Trophoblast cell (in vitro differentiated cells and primary cell): ENCODE data around the gene EGFL7.

Experiments
- DNase-seq, 2 donors: peaks; one replicate each; pipeline ENCODE4 v3.0.0-alpha.2; 2016
- H2AFZ ChIP-seq: 2 replicates; pipeline ENCODE4 v1.6.1; 2013; ENCODE audit warnings: low read length, moderate library complexity, mild to moderate bottlenecking; ENCODE audit not compliant: insufficient read depth, poor library complexity
- H2AK5ac ChIP-seq: 2 replicates; pipeline ENCODE4 v1.6.1; 2013; ENCODE audit warnings: mild to moderate bottlenecking, low read length
- H2BK120ac ChIP-seq: 2 replicates; pipeline ENCODE4 v1.6.1; 2013; ENCODE audit warnings: low read length, mild to moderate bottlenecking, moderate library complexity; ENCODE audit not compliant: insufficient read depth, poor library complexity
- H2BK12ac ChIP-seq: 2 replicates; pipeline ENCODE4 v1.6.1; 2013; ENCODE audit warnings: mild to moderate bottlenecking, low read length, moderate library complexity
- H2BK5ac ChIP-seq: 2 replicates; pipeline ENCODE4 v1.6.1; 2013; ENCODE audit warnings: low read length, low read depth, moderate library complexity, mild to moderate bottlenecking; ENCODE audit not compliant: poor library complexity
- H3K14ac ChIP-seq: 2 replicates; pipeline ENCODE4 v1.6.1; 2013; ENCODE audit warnings: mild to moderate bottlenecking, low read length
- H3K18ac ChIP-seq: 2 replicates; pipeline ENCODE4 v1.6.1; 2013; ENCODE audit warnings: mild to moderate bottlenecking, low read length
- H3K23ac ChIP-seq: 2 replicates; pipeline ENCODE4 v1.6.1; 2013; ENCODE audit warnings: low read length
- H3K27ac ChIP-seq: 2 replicates; pipeline ENCODE4 v1.5.1; 2013; ENCODE audit warnings: low read depth, mild to moderate bottlenecking, inconsistent platforms, low read length, moderate library complexity
- H3K27me3 ChIP-seq: 2 replicates; pipeline ENCODE4 v1.6.1; 2013; ENCODE audit warnings: inconsistent platforms, mild to moderate bottlenecking, low read length, moderate library complexity; ENCODE audit not compliant: insufficient read depth
- H3K36me3 ChIP-seq, 2 experiments: 1 replicate in 1 of 2; 2 replicates in 1 of 2; pipeline ENCODE4 v1.6.1; 2013; ENCODE audit warnings: low read length in 2 of 2, mild to moderate bottlenecking in 2 of 2, moderate library complexity in 1 of 2; ENCODE audit not compliant: insufficient read depth in 2 of 2, control insufficient read depth in 1 of 2
- H3K4ac ChIP-seq: 2 replicates; pipeline ENCODE4 v1.6.1; 2013; ENCODE audit warnings: low read depth, mild to moderate bottlenecking, low read length, moderate library complexity
- H3K4me1 ChIP-seq, 2 experiments: 1 replicate in 1 of 2; 2 replicates in 1 of 2; pipeline ENCODE4 v1.6.1; 2013; ENCODE audit warnings: low read length in 2 of 2, mild to moderate bottlenecking in 2 of 2, moderate library complexity in 1 of 2; ENCODE audit not compliant: insufficient read depth in 2 of 2, control insufficient read depth in 1 of 2
- H3K4me2 ChIP-seq: 2 replicates; pipeline ENCODE4 v1.6.1; 2013; ENCODE audit warnings: inconsistent platforms, mild to moderate bottlenecking, low read length, moderate library complexity
- H3K4me3 ChIP-seq: 2 replicates; pipeline ENCODE4 v1.5.1; 2013; ENCODE audit warnings: mild to moderate bottlenecking, low read depth, low read length, inconsistent platforms
- H3K79me1 ChIP-seq: one replicate; pipeline ENCODE4 v1.6.1; 2013; ENCODE audit warnings: low read length
- H3K79me2 ChIP-seq: 2 replicates; pipeline ENCODE4 v1.6.1; 2013; ENCODE audit warnings: low read length, mild to moderate bottlenecking; ENCODE audit not compliant: control insufficient read depth, insufficient read depth, poor library complexity
- H3K9ac ChIP-seq: 2 replicates; pipeline ENCODE4 v1.6.1; 2013; ENCODE audit warnings: mild to moderate bottlenecking, low read length
- H3K9me3 ChIP-seq: 2 replicates; pipeline ENCODE4 v1.6.1; 2013; ENCODE audit warnings: low read depth, mild to moderate bottlenecking, control low read depth, inconsistent platforms, low read length; ENCODE audit not compliant: insufficient read depth
- H4K12ac ChIP-seq: 2 replicates; pipeline ENCODE4 v1.6.1; 2013; ENCODE audit warnings: low read depth, mild to moderate bottlenecking, low read length, moderate library complexity
- H4K8ac ChIP-seq: 2 replicates; pipeline ENCODE4 v1.6.1; 2013; ENCODE audit warnings: low read depth, mild to moderate bottlenecking, low read length, moderate library complexity
- H4K91ac ChIP-seq: one replicate; pipeline ENCODE4 v1.6.1; 2013; ENCODE audit warnings: low read depth, mild to moderate bottlenecking, low read length, moderate library complexity
- WGBS: extraction: QIAGEN DNeasy Blood & Tissue Kit; methylation state at CpG from one replicate; pipeline ENCODE4 v1.1.7; 2013; ENCODE audit warnings: missing lambda C conversion rate; ENCODE audit not compliant: insufficient read length, insufficient coverage; ENCODE audit errors: extremely low coverage; 5-methylcytosine and 5-hydroxymethylcytosine counted together

The EGFL7 gene

GRCh38 chr9:136662326-136662655 lies 425 bp upstream of the EGFL7 start:
- Histone ChIP-seq H3K79me2 (no peaks in the 10 kb centered on the region), H3K18ac (no peak overlapping the region), H2AK5ac (no peak overlapping the region), H4K91ac (no peak overlapping the region), H4K12ac (no peak overlapping the region), H3K14ac (no peak overlapping the region), H3K23ac (no peak overlapping the region), H2BK12ac (no peak overlapping the region), H3K4me2 (no peak overlapping the region), H3K36me3 (no peaks in the 10 kb centered on the region), H2AFZ (no peak overlapping the region), H3K79me1 (peaks cover 3% of the 10 kb centered on the region), H2BK120ac (no peak overlapping the region), H3K4ac (no peak overlapping the region), H3K4me3 (peak overlapping the region; percentile 7), H2BK5ac (no peak overlapping the region), H3K9me3 (peaks cover 2% of the 10 kb centered on the region), H3K27me3 (peaks cover 5% of the 10 kb centered on the region), H3K27ac (no peak overlapping the region), H3K4me1 (peaks cover 3 to 5% of the 10 kb centered on the region in 2 experiments), H4K8ac (no peak overlapping the region), H3K9ac (no peak overlapping the region)
- DNase-seq: no peak
- WGBS: no CpG with 5 or more reads among the region's 10 CpGs

DNA sequence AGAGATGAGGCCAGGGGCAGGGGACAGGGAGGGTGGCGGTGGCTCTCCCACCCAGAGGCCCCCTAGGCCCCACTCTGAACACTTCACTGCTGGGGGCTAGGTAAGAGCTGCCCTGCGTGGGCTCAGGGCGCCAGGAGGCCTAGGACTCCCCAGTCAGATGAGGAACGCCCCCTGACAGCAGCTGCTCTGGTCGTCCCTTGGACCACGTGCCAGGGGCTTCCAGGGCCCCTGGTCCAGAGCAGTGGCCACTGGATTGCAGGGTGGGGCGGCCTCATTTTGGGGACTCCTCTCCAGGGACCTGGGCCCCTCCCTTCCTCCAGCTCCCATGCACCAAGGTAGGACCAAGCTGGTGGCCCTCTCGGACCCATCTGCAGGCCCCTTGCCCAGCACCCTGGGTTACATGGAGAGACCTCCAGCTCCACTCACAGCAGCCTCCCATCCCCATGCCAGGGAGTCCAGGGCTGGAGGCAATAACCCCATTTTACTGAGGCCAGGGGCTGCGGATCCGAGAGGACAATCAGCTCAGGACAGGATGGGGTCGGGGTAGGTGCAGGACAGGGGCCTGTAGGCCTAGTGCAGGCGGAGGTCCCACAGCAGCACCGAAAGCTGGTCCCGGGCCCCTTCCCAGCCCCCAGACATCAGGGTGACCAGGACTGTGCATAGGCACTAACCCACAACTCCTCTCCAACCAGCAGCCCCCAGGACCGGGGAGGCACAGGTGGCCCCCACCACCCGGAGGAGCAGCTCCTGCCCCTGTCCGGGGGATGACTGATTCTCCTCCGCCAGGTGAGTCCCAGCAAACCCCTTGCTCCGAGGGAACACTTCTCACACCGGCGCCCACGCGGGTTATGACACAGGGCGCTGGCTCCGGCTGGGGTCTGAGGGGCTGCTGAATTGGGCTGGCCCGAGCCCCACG lies 1.5 kb downstream of the EGFL7 start:
- Histone ChIP-seq H3K27me3 (peaks cover 5% of the 10 kb centered on the region), H3K14ac (no peak overlapping the region), H2AFZ (no peak overlapping the region), H2BK12ac (no peak overlapping the region), H2BK120ac (no peak overlapping the region), H3K4me3 (no peak overlapping the region), H2AK5ac (no peak overlapping the region), H3K23ac (no peak overlapping the region), H2BK5ac (no peak overlapping the region), H4K8ac (no peak overlapping the region), H3K9me3 (no peaks in the 10 kb centered on the region), H3K18ac (no peak overlapping the region), H3K27ac (no peak overlapping the region), H3K9ac (no peak overlapping the region), H3K4me1 (peaks cover 3 to 5% of the 10 kb centered on the region in 2 experiments), H3K79me2 (no peaks in the 10 kb centered on the region), H3K36me3 (no peaks in the 10 kb centered on the region), H3K4me2 (no peak overlapping the region), H4K12ac (no peak overlapping the region), H3K79me1 (peaks cover 3% of the 10 kb centered on the region), H3K4ac (no peak overlapping the region), H4K91ac (peak overlapping the region; percentile 42)
- WGBS: no CpG with 5 or more reads among the region's 27 CpGs
- no peak for DNase-seq

- WGBS: no CpG with 5 or more reads among the region's 49 CpGs
- no peaks in the 10 kb centered on the region for H3K9me3 ChIP-seq
These were observed 2.5 kb downstream of the EGFL7 start for GRCh38 chr9:136665111-136665703.

DNA sequence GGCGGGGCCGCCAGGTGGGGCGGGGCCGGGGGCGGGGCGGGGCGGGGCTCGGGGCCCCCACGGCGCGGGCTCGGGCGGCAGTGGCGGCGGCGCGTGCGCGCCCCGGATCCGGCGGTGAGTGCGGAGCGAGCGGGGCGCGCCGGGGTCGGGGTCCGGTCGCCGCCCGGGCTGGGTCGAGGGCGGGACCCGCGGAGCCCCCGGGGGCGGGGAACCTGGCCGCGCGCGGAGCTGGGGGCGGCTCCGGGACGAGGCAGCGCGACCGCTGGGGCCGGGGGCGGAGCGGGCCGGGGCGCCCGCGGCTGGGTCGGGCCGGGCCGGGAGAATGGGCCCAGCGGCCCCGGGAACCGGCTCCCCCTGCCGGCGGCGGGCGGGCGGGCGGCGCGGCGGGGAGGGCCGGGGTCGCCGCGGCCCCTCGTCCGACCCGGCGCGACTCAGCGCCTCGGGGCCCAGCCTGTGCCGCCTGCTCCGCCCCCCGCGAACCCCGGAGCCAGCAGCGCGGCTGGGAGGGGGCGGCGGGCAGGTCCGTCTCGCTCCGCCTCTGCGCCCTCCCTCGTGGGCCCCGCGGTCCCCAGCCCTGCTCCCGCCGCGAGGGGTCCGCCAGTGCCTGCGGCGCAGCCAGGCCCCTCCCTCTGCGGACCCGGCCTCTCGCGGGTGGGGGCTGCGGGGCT lies 3.1 kb downstream of the EGFL7 start:
- H3K9ac ChIP-seq: no peak overlapping the region
- no CpG with 5 or more reads among the region's 109 CpGs for WGBS
- H2AFZ ChIP-seq: no peak overlapping the region
- no peak overlapping the region for H2AK5ac ChIP-seq
- no peak overlapping the region for H3K4ac ChIP-seq
- peak overlapping the region; percentile 59 for H3K4me3 ChIP-seq
- H4K12ac ChIP-seq: no peak overlapping the region
- H4K8ac ChIP-seq: no peak overlapping the region
- H3K27me3 ChIP-seq: peaks cover 5% of the 10 kb centered on the region
- H2BK12ac ChIP-seq: no peak overlapping the region
- H3K36me3 ChIP-seq: no peaks in the 10 kb centered on the region
- H3K4me1 ChIP-seq: peaks cover 3 to 5% of the 10 kb centered on the region in 2 experiments
- peak overlapping the region; percentile 71 for H3K4me2 ChIP-seq
- H3K79me2 ChIP-seq: no peaks in the 10 kb centered on the region
- DNase-seq: no peak
- no peaks in the 10 kb centered on the region for H3K9me3 ChIP-seq
- no peak overlapping the region for H3K27ac ChIP-seq
- H3K18ac ChIP-seq: no peak overlapping the region
- H3K23ac ChIP-seq: no peak overlapping the region
- no peak overlapping the region for H3K14ac ChIP-seq
- H2BK5ac ChIP-seq: no peak overlapping the region
- H2BK120ac ChIP-seq: no peak overlapping the region
- H3K79me1 ChIP-seq: peaks cover 3% of the 10 kb centered on the region
- H4K91ac ChIP-seq: peak overlapping the region; percentile 48

More at GRCh38 chr9:136665111-136665703, 2.5 kb downstream of the EGFL7 start:
- Histone ChIP-seq H3K4me3 (peak overlapping the region; percentile 44), H3K4me2 (peak overlapping the region; percentile 68), H4K8ac (peak overlapping the region; percentile 59), H3K23ac (no peak overlapping the region), H3K9ac (no peak overlapping the region), H3K27ac (no peak overlapping the region), H2BK5ac (no peak overlapping the region), H4K12ac (peak overlapping the region; percentile 16), H2AFZ (peak overlapping the region; percentile 39), H2BK120ac (peak overlapping the region; percentile 55), H3K4me1 (peaks cover 3 to 5% of the 10 kb centered on the region in 2 experiments), H2AK5ac (no peak overlapping the region), H3K14ac (peak overlapping the region; percentile 42), H3K79me2 (no peaks in the 10 kb centered on the region), H2BK12ac (no peak overlapping the region), H3K4ac (no peak overlapping the region), H3K79me1 (peaks cover 3% of the 10 kb centered on the region), H3K27me3 (peaks cover 5% of the 10 kb centered on the region), H3K36me3 (no peaks in the 10 kb centered on the region), H3K18ac (no peak overlapping the region), H4K91ac (peak overlapping the region; percentile 48)
- DNase-seq: no peak
